Central memory CD4-positive, alpha-beta T cell (primary cell): ENCODE results near the gene LGALS7.
A peak's percentile ranks its signal among the peaks of the same experiment; 100 is the strongest.
"Not testable (repeated sequence)": the region's sequence is repeated elsewhere in the genome, so short reads cannot be mapped to it uniquely, and the experiment has no call there.

Experiments
- DNase-seq: peaks from one replicate; pipeline ENCODE4 v3.0.0; 2022

Gene LGALS7

DNA sequence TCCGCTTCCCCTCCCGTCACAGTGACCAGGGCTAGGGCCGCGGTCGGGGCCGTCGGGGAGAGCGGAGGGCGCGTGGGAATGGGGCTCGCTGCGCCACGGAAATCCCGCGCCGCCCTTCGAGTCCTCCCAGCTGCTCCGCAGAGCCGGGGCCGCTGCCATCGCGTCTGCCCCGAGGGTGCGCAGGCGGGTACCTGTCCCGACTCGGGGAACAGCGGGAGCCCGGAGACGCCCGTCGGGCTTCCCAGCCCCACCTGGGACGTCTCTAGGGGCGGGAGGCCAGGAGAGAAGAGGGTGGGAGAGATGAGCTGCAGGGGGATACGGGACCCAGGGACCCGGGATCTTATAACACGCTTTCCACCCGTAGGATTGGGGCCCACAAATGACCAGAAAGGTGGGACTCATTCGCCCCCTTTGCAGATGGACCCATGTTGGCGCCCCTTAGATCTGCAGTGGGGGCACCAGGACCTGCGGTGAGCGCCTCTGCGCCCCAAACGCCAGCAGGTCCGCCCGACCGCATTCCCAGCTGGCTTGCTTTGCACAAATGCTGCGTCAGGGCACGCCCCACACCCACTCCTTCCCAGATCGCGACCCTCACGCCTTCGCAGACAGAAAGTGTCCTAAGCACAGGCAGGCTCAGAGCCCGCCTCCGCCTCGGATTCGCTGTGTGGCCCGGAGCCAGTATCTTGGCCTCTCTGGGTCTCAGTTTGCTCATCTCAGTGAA, 2.9 kb downstream of the LGALS7 start:
- DNase-seq: not testable (repeated sequence)

DNA sequence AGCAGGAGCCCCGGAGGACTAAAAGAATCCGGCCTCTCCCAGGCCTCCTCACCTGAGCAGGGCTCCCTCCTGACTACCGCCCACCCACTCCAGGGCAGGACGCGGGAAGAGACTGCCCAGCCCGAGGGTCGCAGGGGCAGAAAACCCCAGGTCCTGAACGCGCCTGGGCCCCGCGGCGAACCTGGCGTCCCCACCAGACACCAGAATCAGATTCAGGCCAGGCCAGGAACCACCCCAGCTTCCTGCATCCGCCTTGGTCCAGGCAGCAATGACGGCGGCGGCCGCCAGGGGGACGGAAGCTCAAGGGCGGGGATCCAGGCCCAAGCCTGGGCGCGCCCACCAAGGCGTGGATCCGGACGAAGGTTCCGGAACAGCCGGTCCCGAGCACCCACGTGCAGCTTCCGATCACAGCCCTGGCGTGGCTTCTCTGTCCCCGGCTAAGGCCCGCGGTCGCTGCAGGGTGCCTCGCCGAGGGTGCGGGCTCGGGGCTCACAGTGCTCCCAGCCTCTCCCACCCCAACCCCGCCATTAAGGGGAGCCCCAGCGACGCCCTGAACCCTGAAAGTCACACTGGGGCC, 3.6 kb downstream of the LGALS7 start:
- DNase-seq: peak; percentile 87

DNA sequence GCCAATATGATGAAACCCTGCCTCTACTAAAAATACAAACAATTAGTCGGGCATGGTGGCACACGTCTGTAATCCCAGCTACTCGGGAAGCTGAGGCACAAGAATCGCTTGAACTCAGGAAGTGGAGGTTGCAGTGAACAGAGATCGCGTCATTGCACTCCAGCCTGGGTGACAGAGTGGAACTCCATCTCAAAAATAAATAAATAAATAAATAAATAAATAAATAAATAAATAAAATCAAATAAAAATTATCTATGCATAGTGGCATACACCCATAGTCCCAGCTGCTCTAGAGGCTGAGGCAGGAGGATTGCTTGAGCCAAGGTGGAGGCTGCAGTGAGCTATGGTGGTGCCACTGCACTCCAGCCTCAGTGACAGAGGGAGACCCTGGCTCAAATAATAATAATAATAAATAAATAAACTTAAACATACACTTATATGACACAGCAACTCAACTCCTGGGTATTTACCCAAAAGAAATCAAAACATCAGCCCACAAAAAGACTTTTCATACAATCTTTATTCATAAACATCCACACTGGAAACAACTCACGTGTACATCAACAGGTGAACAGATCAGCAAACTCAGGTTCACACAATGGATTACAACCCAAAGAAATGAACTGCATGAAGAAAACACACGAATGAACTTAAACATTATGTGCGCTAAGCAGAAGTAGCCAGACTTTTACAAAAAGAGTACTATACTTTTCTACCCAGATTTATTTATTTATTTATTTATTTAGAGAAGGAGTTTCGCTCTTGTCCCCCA, 6.9 kb downstream of the LGALS7 start:
- DNase-seq: no peak

DNA sequence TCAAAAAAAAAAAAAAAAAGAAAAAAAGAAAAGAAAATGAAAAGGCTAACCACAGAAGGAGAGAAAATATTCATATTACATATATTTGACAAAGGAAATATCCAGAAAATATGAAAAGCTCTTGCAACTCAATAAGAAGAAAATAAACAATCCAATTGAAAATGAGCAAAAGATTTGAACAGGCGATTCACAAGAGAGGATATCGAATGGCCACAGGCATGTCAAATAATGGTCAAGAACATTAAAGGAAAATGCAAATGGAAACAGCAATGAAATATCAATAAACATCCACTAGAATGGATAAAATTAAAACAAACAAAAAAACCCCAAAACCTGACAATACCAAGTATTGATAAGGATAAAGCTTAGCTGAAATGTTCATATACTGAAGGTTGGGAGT, 8.1 kb downstream of the LGALS7 start:
- no peak for DNase-seq

DNA sequence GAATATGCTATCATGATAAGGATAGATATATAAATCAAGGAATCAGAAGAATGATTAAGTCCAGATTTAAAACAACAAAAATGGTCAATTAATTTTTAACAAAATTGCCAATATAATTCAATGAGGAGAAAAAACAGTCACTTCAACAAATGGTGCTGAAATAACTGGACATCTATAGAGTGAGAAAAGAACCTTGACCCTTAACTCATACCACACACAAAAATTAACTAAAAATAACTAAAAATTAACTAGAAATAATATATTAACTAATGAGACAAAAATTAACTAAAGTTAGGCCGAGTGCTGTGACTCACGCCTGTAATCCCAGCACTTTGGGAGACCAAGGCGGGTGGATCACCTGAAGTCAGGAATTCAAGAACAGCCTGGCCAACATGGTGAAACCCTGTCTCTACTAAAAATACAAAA, 9.5 kb downstream of the LGALS7 start:
- no peak for DNase-seq

DNA sequence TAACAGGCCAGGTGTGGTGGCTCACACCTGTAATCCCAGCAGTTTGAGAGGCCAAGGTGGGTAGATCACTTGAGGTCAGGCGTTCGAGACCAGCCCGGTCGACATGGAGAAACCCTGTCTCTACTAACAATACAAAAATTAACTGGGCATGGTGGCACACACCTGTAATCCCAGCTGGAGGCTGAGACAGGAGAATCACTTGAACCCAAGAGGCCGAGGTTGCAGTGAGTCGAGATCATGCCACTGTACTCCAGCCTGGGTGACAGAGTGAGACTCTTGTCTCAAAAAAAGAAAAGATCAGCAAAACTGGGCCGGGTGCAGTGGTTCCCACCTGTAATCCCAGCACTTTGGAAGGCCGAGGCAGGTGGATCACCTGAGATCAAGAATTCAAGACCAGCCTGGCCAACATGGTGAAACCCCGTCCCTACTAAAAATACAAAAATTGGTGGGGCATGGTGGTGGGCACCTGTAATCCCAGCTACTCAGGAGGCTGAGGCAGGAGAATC, 11.4 kb downstream of the LGALS7 start:
- DNase-seq: not testable (repeated sequence)

DNA sequence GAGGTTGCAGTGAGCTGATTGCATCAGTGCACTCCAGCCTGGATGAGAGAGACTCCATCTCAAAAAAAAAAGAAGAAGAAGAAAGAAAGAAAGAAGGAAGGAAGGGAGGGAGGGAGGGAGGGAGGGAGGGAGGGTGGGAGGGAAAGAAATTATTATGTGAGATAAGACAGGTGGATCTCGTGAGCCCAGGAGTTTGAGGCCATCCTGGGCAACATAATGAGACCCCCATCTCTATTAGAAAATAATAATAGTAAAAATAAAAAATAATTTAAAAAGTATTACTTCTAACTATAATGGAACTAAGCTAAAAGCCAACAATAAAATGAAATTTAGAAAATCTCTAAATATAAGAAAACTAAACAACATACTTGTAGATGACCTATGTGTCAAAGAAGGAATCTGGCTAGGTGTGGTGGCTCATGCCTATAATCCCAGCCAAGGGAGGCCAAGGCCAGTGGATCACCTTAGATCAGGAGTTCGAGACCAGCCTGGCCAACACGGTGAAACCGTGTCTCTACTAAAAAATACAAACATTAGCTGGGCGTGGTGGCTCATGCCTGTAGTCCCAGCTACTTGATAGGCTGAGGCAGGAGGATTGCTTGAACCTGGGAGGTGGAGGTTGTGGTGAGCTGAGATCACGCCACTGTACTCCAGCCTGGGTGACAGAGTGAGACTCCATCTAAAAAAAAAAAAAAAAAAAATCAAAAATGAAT, 12.4 kb downstream of the LGALS7 start:
- not testable (repeated sequence) for DNase-seq

DNA sequence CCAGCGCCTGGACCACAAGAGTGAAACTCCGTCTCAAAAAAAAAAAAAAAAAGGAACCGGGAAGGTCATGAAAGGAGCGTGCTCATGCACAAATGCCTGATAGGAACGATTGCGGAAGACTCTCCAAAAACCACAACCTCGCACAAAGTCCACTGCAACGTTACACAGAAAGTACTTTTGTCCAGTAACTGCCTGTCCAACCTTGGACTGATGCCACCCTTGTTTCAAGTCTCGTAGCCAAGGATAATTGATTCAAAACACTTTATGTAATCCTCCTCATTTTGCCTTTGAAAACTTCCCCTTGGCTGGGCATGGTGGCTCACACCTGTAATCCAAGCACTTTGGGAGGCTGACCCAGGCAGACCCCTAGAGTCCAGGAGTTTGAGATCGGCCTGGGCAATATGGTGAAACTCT, 13.7 kb downstream of the LGALS7 start:
- DNase-seq: no peak

DNA sequence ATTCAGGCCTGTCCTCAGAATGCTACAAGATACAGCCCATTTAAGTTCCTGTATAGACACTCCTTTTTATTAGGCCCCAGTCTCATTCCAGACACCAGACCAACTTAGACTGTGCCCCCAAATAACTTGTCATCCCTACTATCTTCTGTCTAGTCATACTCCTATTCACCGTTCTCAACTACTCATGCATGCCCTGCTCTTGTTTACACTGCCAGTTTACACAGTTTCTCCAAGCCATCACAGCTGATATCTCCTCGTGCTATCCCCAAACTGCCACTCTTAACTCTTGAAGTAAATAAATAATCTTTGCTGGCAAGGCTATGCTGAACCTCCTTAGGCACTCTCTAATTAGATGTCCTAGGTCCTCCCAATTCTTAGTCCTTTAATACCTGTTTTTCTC, 19.1 kb downstream of the LGALS7 start:
- not testable (repeated sequence) for DNase-seq

DNA sequence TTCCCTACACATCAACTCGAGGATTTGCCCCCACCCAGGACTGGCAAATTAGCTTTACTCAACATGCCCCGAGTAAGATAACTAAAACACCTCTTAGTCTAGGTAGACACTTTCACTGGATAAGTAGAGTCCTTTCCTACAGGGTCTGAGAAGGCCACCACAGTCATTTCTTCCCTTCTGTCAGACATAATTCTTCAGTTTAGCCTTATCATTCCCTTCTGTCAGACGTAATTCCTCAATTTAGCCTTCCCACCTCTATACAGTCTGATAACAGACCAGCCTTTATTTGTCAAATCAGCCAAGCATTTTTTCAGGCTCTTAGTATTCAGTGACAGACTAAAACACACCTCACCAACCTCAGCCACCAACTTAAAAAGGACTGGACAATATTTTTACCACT, 19.5 kb downstream of the LGALS7 start:
- DNase-seq: not testable (repeated sequence)

DNA sequence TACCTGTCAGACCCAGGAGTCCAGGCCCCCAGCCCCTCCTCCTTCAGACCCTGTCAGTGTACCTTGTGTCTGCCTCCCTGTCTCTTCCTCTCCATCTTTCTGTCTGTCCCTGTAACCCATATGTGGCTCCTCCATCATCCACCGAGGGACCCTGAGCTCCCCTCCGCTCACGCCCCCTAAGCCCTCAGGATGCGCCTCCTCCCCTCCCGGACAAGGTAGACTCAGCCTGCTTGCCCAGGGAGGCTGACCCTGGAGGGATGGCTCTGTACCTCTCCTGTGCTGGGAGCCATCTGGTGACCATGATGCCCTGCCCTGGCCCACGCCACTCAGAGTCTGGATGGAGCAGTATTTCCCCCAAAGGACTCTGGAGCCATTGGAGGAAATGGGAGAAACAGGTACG, 28.0 kb downstream of the LGALS7 start:
- DNase-seq: no peak

DNA sequence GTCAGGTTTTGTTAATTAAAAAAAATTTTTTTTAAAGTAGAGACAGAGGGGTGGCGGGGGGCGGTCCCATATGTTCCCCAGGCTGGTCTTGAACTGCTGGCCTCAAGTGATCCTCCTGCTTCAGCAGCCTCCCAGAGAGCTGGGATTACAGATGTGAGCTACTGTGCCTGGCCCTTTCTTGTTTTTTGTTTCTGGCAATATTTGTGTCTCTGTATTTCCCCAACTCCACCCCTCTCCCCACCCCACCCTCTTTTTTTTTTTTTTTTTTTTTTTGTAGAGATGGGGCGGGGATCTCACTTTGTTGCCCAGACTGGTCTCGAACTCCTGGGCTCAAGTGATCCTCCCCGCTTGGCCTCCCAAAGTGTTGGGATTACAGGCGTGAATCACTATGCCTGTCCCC, 28.4 kb downstream of the LGALS7 start:
- no peak for DNase-seq

DNA sequence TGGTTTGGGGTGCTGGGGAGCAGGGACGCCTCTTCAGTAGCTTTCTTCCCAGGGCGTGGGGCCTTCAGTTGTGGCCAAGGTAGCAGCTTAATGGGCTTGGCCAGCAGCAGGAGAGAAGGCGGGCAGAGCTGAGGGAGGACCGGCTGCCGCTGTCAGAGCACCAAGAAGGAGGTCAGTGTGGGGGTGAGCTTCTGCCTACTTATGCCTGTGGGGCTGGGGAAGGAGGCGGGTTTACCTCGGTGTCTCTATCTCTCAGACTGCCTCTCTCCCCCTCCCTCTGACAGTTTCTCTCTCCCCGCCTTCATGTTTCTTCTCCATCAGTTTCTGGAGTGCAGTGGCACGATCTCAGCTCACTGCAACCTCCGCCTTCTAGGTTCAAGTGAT, 29.0 kb downstream of the LGALS7 start, which contains the start of gene CAPN12:
Gene CAPN12 (minus strand): TSS at position 177 of the 384 bp plus-strand sequence. CDS start 309 bp downstream, outside the sequence.
- no peak for DNase-seq

DNA sequence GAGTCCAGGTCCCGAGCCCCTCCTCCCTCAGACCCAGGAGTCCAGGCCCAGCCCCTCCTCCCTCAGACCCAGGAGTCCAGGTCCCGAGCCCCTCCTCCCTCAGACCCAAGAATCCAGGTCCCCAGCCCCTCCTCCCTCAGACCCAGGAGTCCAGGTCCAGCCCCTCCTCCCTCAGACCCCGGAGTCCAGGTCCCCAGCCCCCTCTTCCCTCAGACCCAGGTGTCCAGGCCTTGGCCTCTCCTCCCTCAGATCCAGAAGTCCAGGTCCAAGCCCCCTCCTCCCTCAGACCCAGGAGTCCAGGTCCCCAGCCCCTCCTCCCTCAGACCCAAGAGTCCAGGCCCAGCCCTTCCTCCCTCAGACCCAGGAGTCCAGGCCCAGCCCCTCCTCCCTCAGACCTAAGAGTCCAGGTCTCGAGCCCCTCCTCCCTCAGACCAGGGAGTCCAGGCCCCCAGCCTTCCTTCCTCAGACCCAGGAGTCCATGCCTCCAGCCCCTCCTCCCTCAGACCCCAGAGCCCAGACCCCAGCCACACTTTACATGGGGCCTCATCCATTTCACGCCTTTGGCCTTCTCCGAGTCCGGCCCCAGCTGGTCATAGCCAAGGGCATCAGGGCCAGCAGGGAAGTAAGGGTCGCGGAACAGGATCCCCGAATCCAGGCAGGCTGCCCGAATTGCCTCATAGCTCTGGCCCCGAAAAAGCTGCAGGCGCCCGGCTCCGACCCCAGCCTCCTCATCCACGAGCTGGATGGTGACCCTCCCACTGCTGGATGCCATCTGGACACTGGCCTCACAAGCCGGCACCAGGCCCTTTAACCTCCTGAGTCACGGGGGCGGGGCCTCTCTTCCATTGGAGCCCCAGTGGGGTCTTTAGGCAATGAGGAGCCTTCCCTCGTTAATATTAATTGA, 29.7 kb downstream of the LGALS7 start:
- no peak for DNase-seq

DNA sequence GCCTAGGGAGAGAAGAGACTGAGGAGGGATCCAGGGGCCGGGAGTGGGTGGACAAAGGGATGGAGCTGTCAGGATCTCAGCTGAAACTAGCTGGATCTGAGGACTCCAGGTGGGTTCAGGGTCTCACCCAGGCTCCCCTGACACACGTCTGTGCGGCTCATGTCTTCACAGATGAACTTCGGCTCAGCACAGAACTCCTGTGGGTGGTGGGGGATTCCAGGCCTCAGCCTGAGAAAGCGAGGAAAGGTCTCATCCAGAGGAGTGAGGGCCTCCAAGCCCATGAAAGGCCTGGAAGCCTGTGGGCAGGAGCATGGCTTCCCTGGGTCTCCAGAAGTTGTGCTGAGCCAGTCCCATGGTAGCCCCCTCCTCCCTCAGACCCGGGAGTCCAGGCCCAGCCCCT, 30.4 kb downstream of the LGALS7 start:
- DNase-seq: no peak

DNA sequence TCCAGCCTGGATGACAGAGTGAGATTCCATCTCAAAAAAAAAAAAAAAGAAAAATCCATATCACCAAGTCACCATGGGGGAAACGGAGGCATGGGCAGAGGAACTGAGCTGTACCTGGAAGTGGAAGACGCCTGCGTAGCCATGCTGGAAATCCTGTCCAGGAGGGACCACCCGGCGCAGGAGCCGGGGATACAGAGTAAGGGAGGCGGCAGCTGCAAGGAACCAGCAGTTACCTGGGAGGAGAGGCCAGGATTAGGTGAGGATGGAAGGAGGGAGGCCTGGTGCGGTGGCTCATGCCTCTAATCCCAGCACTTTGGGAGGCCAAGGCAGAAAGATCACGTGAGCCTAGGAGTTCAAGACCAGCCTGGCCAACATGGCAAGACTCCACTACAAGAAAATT, 31.0 kb downstream of the LGALS7 start:
- DNase-seq: no peak

DNA sequence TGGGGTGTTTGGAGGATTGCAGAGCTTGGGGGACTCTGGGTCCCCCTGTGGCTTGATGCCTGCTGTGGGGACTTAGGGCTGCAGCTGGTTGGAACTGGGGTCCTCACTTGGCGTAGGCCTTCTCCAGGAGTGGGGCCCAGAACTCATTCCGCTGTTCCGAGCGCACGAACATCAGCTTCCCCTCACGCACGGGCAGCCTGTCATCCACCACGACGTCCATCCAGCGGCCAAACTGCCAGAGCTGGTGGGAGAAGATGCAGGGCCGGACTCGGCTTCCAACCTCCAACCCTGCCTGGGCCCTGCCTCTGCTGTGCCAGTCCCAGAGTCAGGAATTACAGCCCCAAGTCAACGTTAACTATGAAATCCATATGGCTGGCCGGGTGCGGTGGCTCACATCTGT, 31.6 kb downstream of the LGALS7 start:
- DNase-seq: no peak

DNA sequence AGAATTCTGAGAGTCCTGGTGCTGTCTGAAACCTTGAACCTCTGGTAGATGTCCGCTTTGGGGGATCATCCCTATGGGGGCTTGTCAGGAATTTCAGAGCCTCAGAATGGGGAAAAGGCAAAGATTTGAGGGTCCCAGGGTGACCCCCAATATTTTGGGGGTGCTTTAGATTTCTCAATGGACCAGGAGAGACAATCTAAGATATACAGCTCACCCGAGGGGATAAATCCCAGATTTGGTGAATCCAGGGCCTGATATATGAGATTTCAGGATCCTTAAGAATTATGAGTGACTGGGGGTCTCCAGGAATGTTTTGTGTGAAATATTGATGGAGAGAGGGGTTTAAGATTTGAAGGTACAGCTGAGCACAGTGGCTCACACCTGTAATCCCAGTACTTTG, 32.4 kb downstream of the LGALS7 start:
- DNase-seq: no peak

DNA sequence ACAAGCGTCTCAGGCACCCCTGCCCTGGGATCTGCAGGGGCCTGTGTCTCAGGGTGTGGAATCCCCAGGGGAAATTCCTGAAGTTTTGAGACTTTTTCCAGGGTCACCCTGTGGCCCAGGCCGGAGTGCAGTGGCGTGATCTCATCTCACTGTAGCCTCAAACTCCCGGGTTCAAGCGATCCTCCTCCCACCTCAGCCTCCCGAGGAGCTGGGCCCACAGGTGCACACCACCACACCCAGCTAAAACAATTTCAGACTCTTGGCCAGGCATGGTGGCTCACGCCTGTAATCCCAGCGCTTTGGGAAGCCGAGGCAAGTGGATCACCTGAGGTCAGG, 33.1 kb downstream of the LGALS7 start:
- DNase-seq: no peak

DNA sequence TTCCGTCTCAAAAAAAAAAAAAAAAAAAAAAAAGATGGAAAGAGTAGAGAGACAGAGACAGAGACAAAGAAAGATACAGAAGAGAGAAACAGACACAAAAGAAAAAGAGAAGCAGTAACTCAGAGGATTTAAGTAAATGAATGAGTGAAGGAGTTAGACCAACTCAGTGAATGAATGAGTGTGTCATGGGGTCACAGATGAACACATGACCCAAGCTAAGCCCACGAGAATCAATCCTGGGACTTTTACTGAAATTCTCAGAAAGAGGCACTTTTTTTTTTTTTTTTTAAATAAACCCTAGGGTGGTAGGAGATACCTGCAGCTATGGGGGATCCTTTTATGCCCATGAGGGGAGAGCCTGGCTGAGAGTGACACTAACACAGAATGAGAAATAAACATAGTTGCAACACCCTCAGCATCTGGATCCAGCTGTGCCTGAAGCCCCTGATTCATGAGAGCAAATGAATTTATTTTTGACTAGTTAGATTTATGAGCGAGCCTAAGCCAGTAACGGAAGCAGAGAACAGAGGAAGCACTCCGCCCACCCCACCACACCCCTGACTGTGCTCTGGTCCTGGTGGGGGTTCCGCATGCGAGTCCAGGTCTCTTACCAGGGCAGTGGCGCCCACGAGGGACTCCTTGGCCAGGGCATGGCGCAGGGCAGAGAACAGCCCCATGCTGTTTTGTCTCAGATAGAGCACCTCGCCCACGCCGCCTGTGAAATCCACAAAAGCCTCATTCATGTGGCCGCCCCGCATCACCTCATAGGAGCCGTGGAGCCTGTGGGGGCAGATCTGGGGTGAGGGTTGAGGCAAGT, 33.7 kb downstream of the LGALS7 start:
- DNase-seq: no peak
